Upper lobe of right lung (tissue), 1 donor: Measurements from ENCODE around the gene PIP4K2A. TPM values are rescaled to one million over a fixed set of nuclear protein-coding genes. Genes with fewer than 3 reads are reported as not detected.

Source experiments
- ATAC-seq: fragments of 200-7000 bp; cut with Tn5 transposase; one replicate; pipeline ENCODE4 v1.9.1; 2020; ENCODE audit warnings: mild to moderate bottlenecking, moderate library complexity
- DNase-seq: peaks from one replicate; pipeline ENCODE4 v3.0.0-alpha.2; 2020
- H3K27ac ChIP-seq: fragments of 200-600 bp; one replicate; pipeline ENCODE4 v1.8.0; 2022
- H3K27me3 ChIP-seq: fragments of 200-600 bp; one replicate; pipeline ENCODE4 v1.8.0; 2022; ENCODE audit warnings: mild to moderate bottlenecking
- H3K36me3 ChIP-seq: fragments of 200-600 bp; one replicate; pipeline ENCODE4 v1.8.0; 2022
- H3K4me1 ChIP-seq: fragments of 200-600 bp; one replicate; pipeline ENCODE4 v1.8.0; 2022
- H3K4me3 ChIP-seq: fragments of 200-600 bp; one replicate; pipeline ENCODE4 v1.8.0; 2022; ENCODE audit warnings: mild to moderate bottlenecking
- H3K9me3 ChIP-seq: fragments of 200-600 bp; one replicate; pipeline ENCODE4 v1.8.0; 2022
- CTCF ChIP-seq: fragments of 200-600 bp; IDR thresholded peaks from one replicate; pipeline ENCODE4 v1.8.0; 2022; ENCODE audit warnings: antibody characterized with exemption
- intact Hi-C: fragments of 100-400 bp; cut with DNase I; formaldehyde crosslinking; loops from one replicate; pipeline ENCODE4 v1.11.0; 2022
- total RNA-seq: library from RNA; stranded (reverse); fragmentation: NEBNext Ultra II Directional; extraction: Animal tissue kit (Norgen Biotek cat#: 25700); gene quantifications from one replicate; pipeline ENCODE4 v1.2.1, GENCODE V29; 2021
- donor health status: DM: no; HTN: yes; CAD: no; lungs with severe emphysema.

PIP4K2A gene
- total RNA-seq, 1 donor from 2014 or later = 61.2 TPM

DNA sequence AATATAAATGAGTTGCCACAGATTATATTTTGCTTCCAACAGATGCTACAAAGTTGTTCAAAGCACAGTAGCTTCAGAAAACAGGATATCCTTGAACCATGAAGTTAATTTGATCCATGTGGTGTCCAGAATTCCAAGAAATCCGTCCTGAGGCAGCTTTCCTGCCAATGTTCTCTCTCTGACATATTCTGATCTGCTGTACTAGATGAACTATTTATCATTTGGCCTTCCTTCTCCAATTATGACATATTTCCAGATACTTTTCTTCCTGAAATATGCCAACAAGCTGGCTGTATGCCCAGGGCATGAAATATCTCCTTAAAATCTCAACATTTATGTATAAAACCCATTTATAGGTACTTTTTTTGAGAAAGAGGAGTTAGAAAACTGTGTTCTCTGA lies 227.9 kb downstream of the PIP4K2A start:
- intact Hi-C loops = no loop called here
- Histone ChIP-seq H3K4me1 (no peaks in the 10 kb centered on the region), H3K4me3 (no peak overlapping the region), H3K9me3 (no peaks in the 10 kb centered on the region), H3K27ac (no peak overlapping the region), H3K36me3 (no peaks in the 10 kb centered on the region), H3K27me3 (no peaks in the 10 kb centered on the region)
- TF ChIP-seq CTCF = no peak
- no peak for DNase-seq
- ATAC-seq = no peak

Other genes starting within 250 kb of the PIP4K2A start
- gene ARMC3, start 213.5 kb upstream of the PIP4K2A start, total RNA-seq = not detected